IMR-90 (cell line): ENCODE data around the gene AMIGO2. TPM values are rescaled to one million over a fixed set of nuclear protein-coding genes. Genes with fewer than 3 reads are reported as not detected.
A peak's percentile ranks its signal among the peaks of the same experiment; 100 is the strongest.

Experiments used
- ATAC-seq: fragments of 200-7000 bp; cut with Tn5 transposase; 2 replicates; pipeline ENCODE4 v1.9.1; 2020; ENCODE audit warnings: low read depth, mild to moderate bottlenecking, moderate library complexity
- BruUV-seq: library from RNA; stranded (reverse); fragments of 400-500 nt; replicated peaks from 2 replicates; lab custom pipeline; 2021; lab: Mats Ljungman, UMichigan
- CTCF ChIA-PET: fragments of 300-600 bp; formaldehyde crosslinking; extraction: SDS; loops from one replicate; lab custom pipeline; 2021; ENCODE audit warnings: antibody characterized with exemption; lab: Yijun Ruan, JAX
- POLR2A ChIA-PET: fragments of 300-600 bp; sonication (Branson Sonifier 250); formaldehyde crosslinking; loops from one replicate; lab custom pipeline; 2022; ENCODE audit warnings: antibody characterized with exemption; ENCODE audit not compliant: unreplicated experiment; lab: Charles Lee
- DNase-seq: peaks from one replicate; pipeline ENCODE4 v3.0.0; 2013
- H2AFZ ChIP-seq: replicated peaks from 2 replicates; pipeline ENCODE3; 2013; ENCODE audit warnings: low read length, mild to moderate bottlenecking; ENCODE audit not compliant: poor library complexity
- H2AK5ac ChIP-seq: 2 replicates; pipeline ENCODE4 v1.6.1; 2013; ENCODE audit warnings: low read depth, low read length, inconsistent platforms
- H2AK9ac ChIP-seq: replicated peaks from 2 replicates; pipeline ENCODE3; 2013; ENCODE audit warnings: mild to moderate bottlenecking, low read depth, low read length, moderate library complexity; ENCODE audit not compliant: poor library complexity
- H2BK120ac ChIP-seq: 2 replicates; pipeline ENCODE4 v1.6.1; 2013; ENCODE audit warnings: low read depth, low read length, inconsistent platforms
- H2BK15ac ChIP-seq: 3 replicates; pipeline ENCODE4 v1.6.1; 2013; ENCODE audit warnings: low read depth, low read length, inconsistent platforms
- H2BK20ac ChIP-seq: 2 replicates; pipeline ENCODE4 v1.6.1; 2013; ENCODE audit warnings: low read depth, mild to moderate bottlenecking, inconsistent platforms, low read length, moderate library complexity
- H2BK5ac ChIP-seq: 2 replicates; pipeline ENCODE4 v1.6.1; 2013; ENCODE audit warnings: mild to moderate bottlenecking, low read depth, low read length, inconsistent platforms; ENCODE audit not compliant: poor library complexity, severe bottlenecking
- H3K14ac ChIP-seq: replicated peaks from 2 replicates; pipeline ENCODE4 v1.6.1; 2013; ENCODE audit warnings: low read depth, low read length, inconsistent platforms
- H3K18ac ChIP-seq: 2 replicates; pipeline ENCODE4 v1.6.1; 2013; ENCODE audit warnings: low read depth, low read length, control low read depth
- H3K23ac ChIP-seq: 2 replicates; pipeline ENCODE4 v1.6.1; 2013; ENCODE audit warnings: low read depth, low read length, inconsistent platforms
- H3K27ac ChIP-seq: 2 replicates; pipeline ENCODE4 v1.5.1; 2013; ENCODE audit warnings: mild to moderate bottlenecking, control low read depth, low read length; ENCODE audit not compliant: insufficient read depth
- H3K27me3 ChIP-seq: 2 replicates; pipeline ENCODE4 v1.6.1; 2013; ENCODE audit warnings: low read length; ENCODE audit not compliant: control insufficient read depth, insufficient read depth
- H3K36me3 ChIP-seq: 2 replicates; pipeline ENCODE4 v1.6.1; 2013; ENCODE audit warnings: low read length, mixed read lengths; ENCODE audit not compliant: control insufficient read depth, insufficient read depth
- H3K4ac ChIP-seq: 2 replicates; pipeline ENCODE4 v1.6.1; 2013; ENCODE audit warnings: low read depth, low read length, inconsistent platforms
- H3K4me1 ChIP-seq: 2 replicates; pipeline ENCODE4 v1.6.1; 2013; ENCODE audit warnings: low read length, mixed read lengths; ENCODE audit not compliant: control insufficient read depth, insufficient read depth
- H3K4me2 ChIP-seq: 2 replicates; pipeline ENCODE4 v1.6.1; 2013; ENCODE audit warnings: low read depth, mild to moderate bottlenecking, control low read depth, low read length, moderate library complexity
- H3K4me3 ChIP-seq: 2 replicates; pipeline ENCODE4 v1.5.1; 2013; ENCODE audit warnings: low read depth, mild to moderate bottlenecking, control low read depth, low read length, moderate library complexity; ENCODE audit not compliant: insufficient read depth
- H3K56ac ChIP-seq: 2 replicates; pipeline ENCODE4 v1.6.1; 2013; ENCODE audit warnings: low read length, inconsistent platforms; ENCODE audit not compliant: insufficient read depth; ENCODE audit errors: extremely low read depth
- H3K79me1 ChIP-seq, 2 experiments: 2 replicates each; pipeline ENCODE4 v1.6.1; 2013; ENCODE audit warnings: low read length in 2 of 2, inconsistent platforms in 1 of 2, low read depth in 1 of 2
- H3K9ac ChIP-seq: 2 replicates; pipeline ENCODE4 v1.6.1; 2013; ENCODE audit warnings: low read depth, low read length, control low read depth
- H3K9me1 ChIP-seq: 2 replicates; pipeline ENCODE4 v1.6.1; 2013; ENCODE audit warnings: low read length, inconsistent platforms; ENCODE audit not compliant: insufficient read depth
- H3K9me3 ChIP-seq: 2 replicates; pipeline ENCODE4 v1.6.1; 2013; ENCODE audit warnings: low read length; ENCODE audit not compliant: control insufficient read depth, insufficient read depth
- H4K20me1 ChIP-seq: 2 replicates; pipeline ENCODE4 v1.6.1; 2013; ENCODE audit warnings: low read length, inconsistent platforms; ENCODE audit not compliant: insufficient read depth
- H4K5ac ChIP-seq: 2 replicates; pipeline ENCODE4 v1.6.1; 2013; ENCODE audit warnings: mild to moderate bottlenecking, low read depth, low read length, control low read depth
- H4K8ac ChIP-seq, 2 experiments: 2 replicates each; pipeline ENCODE4 v1.6.1; 2013; ENCODE audit warnings: low read depth in 2 of 2, low read length in 2 of 2, control low read depth in 1 of 2, inconsistent platforms in 1 of 2
- H4K91ac ChIP-seq: 2 replicates; pipeline ENCODE4 v1.6.1; 2013; ENCODE audit warnings: low read depth, low read length, inconsistent platforms; ENCODE audit not compliant: insufficient read depth
- CEBPB ChIP-seq: IDR thresholded peaks from 2 replicates; pipeline ENCODE4 v1.6.1; 2012; ENCODE audit warnings: low read depth, low read length, improper control_type of control experiment
- CHD1 ChIP-seq: IDR thresholded peaks from 2 replicates; pipeline ENCODE4 v1.6.1; 2012; ENCODE audit warnings: low read depth, low read length, improper control_type of control experiment
- WGBS, 2 experiments: methylation state at CpG; one replicate each; pipeline versions ENCODE4 v1.1.5 to v1.1.7; 2013; ENCODE audit warnings: missing lambda C conversion rate in 2 of 2; ENCODE audit not compliant: insufficient read length in 1 of 2; ENCODE audit errors: extremely low coverage in 2 of 2; 5-methylcytosine and 5-hydroxymethylcytosine counted together
- dilution Hi-C: fragments of 300-500 bp; cut with HindIII; formaldehyde crosslinking; loops from one replicate; pipeline ENCODE4 v1.14.3; 2018; ENCODE audit warnings: low sequenced_read_pairs; ENCODE audit not compliant: unreplicated experiment
- in situ Hi-C: fragments of 300-500 bp; cut with MboI; formaldehyde crosslinking; loops from 3 replicates; pipeline ENCODE4 v1.14.3; 2019; ENCODE audit warnings: low sequenced_read_pairs, inconsistent platforms, mixed read lengths
- intact Hi-C: fragments of 100-400 bp; cut with micrococcal nuclease; formaldehyde crosslinking; loops from 2 replicates; pipeline ENCODE4 v1.10.0; 2022
- polyA plus RNA-seq, 3 experiments: library from polyadenylated mRNA; depleted of rRNA; stranded (reverse); fragments of >200 nt; gene quantifications; 2 replicates each; pipeline ENCODE4 v1.2.3, GENCODE V29; 2012; ENCODE audit warnings: low replicate concordance in 1 of 3
- total RNA-seq: library from RNA; depleted of rRNA; stranded (reverse); fragments of >200 nt; gene quantifications from 2 replicates; pipeline ENCODE4 v1.2.3, GENCODE V29; 2012

Gene AMIGO2
- total and polyA plus RNA-seq, 2 of the 4 experiments (the other 2 are of a cell fraction) = 20.1 to 32.6 TPM

GRCh38 chr12:47033081-47033480 lies 46.7 kb downstream of the AMIGO2 start:
- peak overlapping the region; percentile 46; the same call in 1 of the 2 replicates for H4K91ac ChIP-seq
- peak overlapping the region; percentile 94; the same call in 1 of the 2 replicates for H2AK5ac ChIP-seq
- peaks cover 5% of the 10 kb centered on the region; the same call in 1 of the 2 replicates for H3K9me1 ChIP-seq
- peak overlapping the region; percentile 47 for H2BK20ac ChIP-seq
- ATAC-seq (peak; percentile 65), DNase-seq (no peak)
- H2BK120ac ChIP-seq = peak overlapping the region; percentile 56
- 60% methylated on average over 2 of the region's 5 CpGs; no CpG with 5 or more reads in 1 of the 2 experiments for WGBS, 2 experiments
- H3K4me1 ChIP-seq = peaks cover 6% of the 10 kb centered on the region
- peak overlapping the region; percentile 18 for H2AFZ ChIP-seq
- intact Hi-C loops = loop anchor here (2.0 to 10.0 kb wide), 4 partner anchors 44 to 742 kb away; partner anchors contain the start of genes AMIGO2, PCED1B and SLC48A1
- no peak for TF ChIP-seq CHD1
- TF ChIP-seq CEBPB = peak; percentile 28; the same call in 1 of the 2 replicates
- H2BK15ac ChIP-seq = 0 out of 3 replicates have a peak overlapping the region, but pooled peaks have one; percentile 69
- H3K14ac ChIP-seq = peak overlapping the region; percentile 61
- H4K5ac ChIP-seq = no peak overlapping the region
- no peaks in the 10 kb centered on the region for H3K27me3 ChIP-seq
- no peaks in the 10 kb centered on the region for H3K9me3 ChIP-seq
- ChIA-PET CTCF (interaction anchor here (0.6 to 2.4 kb wide), 16 partner anchors 9 to 1007 kb away, joined by 3 to 10 read pairs (median 4); no protein-coding TSS in a partner anchor), POLR2A (no interaction called here)
- peak overlapping the region; percentile 61 for H3K4ac ChIP-seq
- no peak overlapping the region for H2BK5ac ChIP-seq
- H4K20me1 ChIP-seq = no peaks in the 10 kb centered on the region
- peak overlapping the region; percentile 81 for H3K23ac ChIP-seq
- H4K8ac ChIP-seq = peak overlapping the region in 1 of 2 experiments; percentile 79; a peak in 1 of 4 replicates
- no peak overlapping the region for H3K4me2 ChIP-seq
- no peak overlapping the region for H3K9ac ChIP-seq
- no peak overlapping the region for H3K27ac ChIP-seq
- no peak overlapping the region for H3K4me3 ChIP-seq
- H3K18ac ChIP-seq = no peak overlapping the region
- BruUV-seq = no TSS peak
- no peak overlapping the region for H2AK9ac ChIP-seq
- in situ Hi-C loops = loop anchor here (5.0 to 10.0 kb wide), 3 partner anchors 274 to 652 kb away; no protein-coding TSS in a partner anchor
- H3K56ac ChIP-seq = no peak overlapping the region
- dilution Hi-C loops = no loop called here
- no peaks in the 10 kb centered on the region for H3K36me3 ChIP-seq
- no peaks in the 10 kb centered on the region for H3K79me1 ChIP-seq
